ENCODE results near the gene PTPRM. TPM values are rescaled to one million over a fixed set of nuclear protein-coding genes. Genes with fewer than 3 reads are reported as not detected.
A peak's percentile ranks its signal among the peaks of the same experiment; 100 is the strongest.

The PTPRM gene
- total and polyA plus RNA-seq, 2 of the 8 experiments (the other 6 are each of a cell fraction or from before 2014, with no cell fraction given), result 4.1 to 7.0 TPM

DNA sequence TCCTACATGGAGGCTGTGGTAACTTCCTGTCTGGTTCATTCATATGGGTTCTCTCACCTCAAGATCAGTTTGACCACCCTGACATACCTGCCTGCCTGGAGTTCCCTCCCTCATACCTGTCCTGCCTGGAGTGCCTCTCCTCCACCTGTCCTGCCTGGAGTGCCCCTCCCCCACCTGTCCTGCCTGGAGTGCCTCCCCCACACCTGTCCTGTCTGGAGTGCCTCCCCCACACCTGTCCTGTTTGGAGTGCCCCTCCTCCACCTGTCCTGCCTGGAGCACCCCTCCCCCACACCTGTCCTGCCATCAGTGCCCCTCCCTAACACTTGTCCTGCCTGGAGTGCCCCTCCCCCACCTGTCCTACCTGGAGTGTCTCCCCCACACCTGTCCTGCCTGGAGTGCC is 461.9 kb downstream of the PTPRM start:
- Histone ChIP-seq H2BK12ac (ENCODE audit: low read depth, low read length) (peak overlapping the region; percentile 62; the same call in 1 of the 2 replicates), H3K27me3 (replicated peaks in 1 of 4; ENCODE audit: control insufficient read depth in 3 of 4, extremely low read depth in 1 of 4, insufficient read depth in 3 of 4, low read length in 3 of 4) (no peaks in the 10 kb centered on the region), H4K91ac (replicated peaks; ENCODE audit: insufficient read length, low read length) (no peak overlapping the region), H4K8ac (ENCODE audit: extremely low read depth, insufficient read depth, low read length) (no peak overlapping the region), H3K23me2 (ENCODE audit: low read depth, low read length) (no peaks in the 10 kb centered on the region; the same call in 1 of the 2 replicates), H2BK20ac (ENCODE audit: low read length) (no peak overlapping the region), H3K36me3 (ENCODE audit: control insufficient read depth in 2 of 4, insufficient read depth in 4 of 4, low read length in 3 of 4) (no peaks in the 10 kb centered on the region), H3K56ac (replicated peaks; ENCODE audit: insufficient read length, low read depth, low read length) (no peak overlapping the region), H2BK15ac (ENCODE audit: low read length) (no peak overlapping the region), H2AK5ac (ENCODE audit: low read depth, low read length) (no peak overlapping the region), H3K4me2 (ENCODE audit: insufficient read depth in 1 of 2, low read depth in 2 of 2, low read length in 2 of 2) (peak overlapping the region in 1 of 2 experiments; percentile 16; a peak in 1 of 4 replicates), H4K5ac (ENCODE audit: insufficient read length, low read depth, low read length) (no peak overlapping the region), H3K27ac (ENCODE audit: low read depth, low read length) (no peak overlapping the region), H3K9me3 (ENCODE audit: insufficient read depth in 2 of 2, low read depth in 1 of 2, low read length in 1 of 2) (no peaks in the 10 kb centered on the region), H3K9ac (replicated peaks in 1 of 4; ENCODE audit: extremely low read depth in 1 of 4, low read depth in 3 of 4, low read length in 3 of 4) (no peak overlapping the region), H3K4me3 (ENCODE audit: extremely low read depth in 1 of 4, insufficient read depth in 2 of 4, low read depth in 3 of 4, low read length in 4 of 4) (no peak overlapping the region), H3K18ac (ENCODE audit: extremely low read depth, low read length) (no peak overlapping the region), H3K79me2 (ENCODE audit: control insufficient read depth in 1 of 2, insufficient read depth in 2 of 2, low read length in 2 of 2) (no peaks in the 10 kb centered on the region), H2BK5ac (ENCODE audit: low read depth, low read length) (peak overlapping the region; percentile 62; the same call in 1 of the 2 replicates), H3K4me1 (replicated peaks in 1 of 4; ENCODE audit: control insufficient read depth in 3 of 4, insufficient read depth in 4 of 4, low read length in 3 of 4) (peaks cover 0 to 8% (median 4%) of the 10 kb centered on the region in 4 experiments; a peak in 5 of 7 replicates), H3K23ac (ENCODE audit: insufficient read length) (no peak overlapping the region), H3K79me1 (ENCODE audit: low read depth, low read length) (no peaks in the 10 kb centered on the region), H2BK120ac (replicated peaks; ENCODE audit: low read depth, low read length) (no peak overlapping the region), H3K4ac (replicated peaks; ENCODE audit: insufficient read length, low read depth, low read length) (no peak overlapping the region), H2AFZ (ENCODE audit: low read length) (no peak overlapping the region), H3K14ac (ENCODE audit: insufficient read length) (no peak overlapping the region), H4K20me1 (replicated peaks in 1 of 2; ENCODE audit: control insufficient read depth in 1 of 2, insufficient read depth in 2 of 2, low read length in 2 of 2) (no peaks in the 10 kb centered on the region)
- POLR2A ChIA-PET (ENCODE audit: partially characterized antibody), result interaction anchor here (0.7 kb wide), 1 partner anchor 66 kb away, joined by 3 read pairs; no protein-coding TSS in a partner anchor
- CTCF ChIA-PET (ENCODE audit: partially characterized antibody), result interaction anchor here (0.8 kb wide), 1 partner anchor 360 kb away, joined by 3 read pairs; no protein-coding TSS in a partner anchor
- peak in 1 of 2 experiments; percentile 49 for DNase-seq (ENCODE audit: low read depth in 1 of 2, low spot score in 2 of 2)
- no peak for FAIRE-seq
- TF ChIP-seq TCF12 (IDR thresholded peaks at IDR 0.05; ENCODE audit: low read depth, low read length), result peak; percentile 90; the same call in 1 of the 2 replicates
- peak; percentile 26; the same call in 1 of the 2 replicates for TF ChIP-seq KDM1A (IDR thresholded peaks at IDR 0.05; ENCODE audit: borderline replicate concordance, low read length)
- TF ChIP-seq CHD2 (IDR thresholded peaks at IDR 0.05; ENCODE audit: low read length), result 0 out of 2 replicates have a peak, but pooled peaks have one; percentile 54
